IPS-18a (cell line): ENCODE results near the gene DENND2C.

Experiments
- H3K27ac ChIP-seq: one replicate; pipeline ENCODE4 v1.5.1; 2013; ENCODE audit warnings: low read length
- H3K27me3 ChIP-seq: one replicate; pipeline ENCODE4 v1.6.1; 2013; ENCODE audit warnings: mild to moderate bottlenecking, low read length; ENCODE audit not compliant: control insufficient read depth, insufficient read depth
- H3K36me3 ChIP-seq: one replicate; pipeline ENCODE4 v1.6.1; 2013; ENCODE audit warnings: low read depth, low read length; ENCODE audit not compliant: control insufficient read depth
- H3K4me1 ChIP-seq: one replicate; pipeline ENCODE4 v1.6.1; 2013; ENCODE audit warnings: low read depth, low read length; ENCODE audit not compliant: control insufficient read depth
- H3K4me3 ChIP-seq: one replicate; pipeline ENCODE4 v1.5.1; 2013; ENCODE audit warnings: low read length
- H3K9ac ChIP-seq: one replicate; pipeline ENCODE4 v1.6.1; 2013; ENCODE audit warnings: mild to moderate bottlenecking, low read length, moderate library complexity
- H3K9me3 ChIP-seq: one replicate; pipeline ENCODE4 v1.6.1; 2013; ENCODE audit warnings: low read depth, low read length; ENCODE audit not compliant: control insufficient read depth

DENND2C gene

GRCh38 chr1:114632427-114632826 is 37.4 kb downstream of the DENND2C start:
- Histone ChIP-seq H3K4me3 (no peak overlapping the region), H3K27ac (no peak overlapping the region), H3K9ac (no peak overlapping the region), H3K27me3 (no peaks in the 10 kb centered on the region), H3K9me3 (no peaks in the 10 kb centered on the region), H3K36me3 (no peaks in the 10 kb centered on the region), H3K4me1 (no peaks in the 10 kb centered on the region)

GRCh38 chr1:114627107-114627506 is 42.7 kb downstream of the DENND2C start:
- Histone ChIP-seq H3K36me3 (no peaks in the 10 kb centered on the region), H3K4me1 (no peaks in the 10 kb centered on the region), H3K4me3 (no peak overlapping the region), H3K9me3 (no peaks in the 10 kb centered on the region), H3K9ac (no peak overlapping the region), H3K27ac (no peak overlapping the region), H3K27me3 (no peaks in the 10 kb centered on the region)

GRCh38 chr1:114623364-114623763 is 46.5 kb downstream of the DENND2C start:
- Histone ChIP-seq H3K4me1 (no peaks in the 10 kb centered on the region), H3K36me3 (no peaks in the 10 kb centered on the region), H3K9ac (no peak overlapping the region), H3K27ac (no peak overlapping the region), H3K27me3 (no peaks in the 10 kb centered on the region), H3K9me3 (no peaks in the 10 kb centered on the region), H3K4me3 (no peak overlapping the region)

GRCh38 chr1:114620419-114620818 is 49.4 kb downstream of the DENND2C start:
- no peaks in the 10 kb centered on the region for H3K27me3 ChIP-seq
- no peak overlapping the region for H3K27ac ChIP-seq
- H3K36me3 ChIP-seq: no peaks in the 10 kb centered on the region
- no peak overlapping the region for H3K4me3 ChIP-seq
- H3K9me3 ChIP-seq: no peaks in the 10 kb centered on the region
- no peak overlapping the region for H3K9ac ChIP-seq
- no peaks in the 10 kb centered on the region for H3K4me1 ChIP-seq

GRCh38 chr1:114618606-114619005 is 51.2 kb downstream of the DENND2C start:
- no peaks in the 10 kb centered on the region for H3K4me1 ChIP-seq
- H3K9ac ChIP-seq: no peak overlapping the region
- H3K9me3 ChIP-seq: no peaks in the 10 kb centered on the region
- H3K36me3 ChIP-seq: no peaks in the 10 kb centered on the region
- no peaks in the 10 kb centered on the region for H3K27me3 ChIP-seq
- H3K4me3 ChIP-seq: no peak overlapping the region
- H3K27ac ChIP-seq: no peak overlapping the region

GRCh38 chr1:114610546-114611245 is 59.2 kb downstream of the DENND2C start:
- Histone ChIP-seq H3K4me1 (no peaks in the 10 kb centered on the region), H3K4me3 (no peak overlapping the region), H3K27me3 (no peaks in the 10 kb centered on the region), H3K27ac (no peak overlapping the region), H3K9ac (no peak overlapping the region), H3K36me3 (no peaks in the 10 kb centered on the region), H3K9me3 (no peaks in the 10 kb centered on the region)

GRCh38 chr1:114609826-114610225 is 60.0 kb downstream of the DENND2C start:
- no peaks in the 10 kb centered on the region for H3K36me3 ChIP-seq
- no peak overlapping the region for H3K27ac ChIP-seq
- no peaks in the 10 kb centered on the region for H3K27me3 ChIP-seq
- no peak overlapping the region for H3K4me3 ChIP-seq
- H3K9me3 ChIP-seq: no peaks in the 10 kb centered on the region
- no peak overlapping the region for H3K9ac ChIP-seq
- no peaks in the 10 kb centered on the region for H3K4me1 ChIP-seq

- H3K4me3 ChIP-seq: no peak overlapping the region
- no peaks in the 10 kb centered on the region for H3K36me3 ChIP-seq
- no peaks in the 10 kb centered on the region for H3K4me1 ChIP-seq
- no peaks in the 10 kb centered on the region for H3K9me3 ChIP-seq
- no peak overlapping the region for H3K27ac ChIP-seq
- H3K27me3 ChIP-seq: no peaks in the 10 kb centered on the region
- no peak overlapping the region for H3K9ac ChIP-seq
These were observed 60.8 kb downstream of the DENND2C start for GRCh38 chr1:114609026-114609425.

GRCh38 chr1:114607223-114607622 is 62.6 kb downstream of the DENND2C start:
- Histone ChIP-seq H3K9ac (no peak overlapping the region), H3K27me3 (no peaks in the 10 kb centered on the region), H3K9me3 (no peaks in the 10 kb centered on the region), H3K27ac (no peak overlapping the region), H3K36me3 (no peaks in the 10 kb centered on the region), H3K4me3 (no peak overlapping the region), H3K4me1 (no peaks in the 10 kb centered on the region)

- Histone ChIP-seq H3K4me3 (no peak overlapping the region), H3K9me3 (no peaks in the 10 kb centered on the region), H3K4me1 (no peaks in the 10 kb centered on the region), H3K36me3 (no peaks in the 10 kb centered on the region), H3K9ac (no peak overlapping the region), H3K27ac (no peak overlapping the region), H3K27me3 (no peaks in the 10 kb centered on the region)
These were observed 71.9 kb downstream of the DENND2C start for GRCh38 chr1:114597949-114598348.

- Histone ChIP-seq H3K36me3 (no peaks in the 10 kb centered on the region), H3K9me3 (no peaks in the 10 kb centered on the region), H3K4me1 (no peaks in the 10 kb centered on the region), H3K27me3 (no peaks in the 10 kb centered on the region), H3K9ac (no peak overlapping the region), H3K4me3 (no peak overlapping the region), H3K27ac (no peak overlapping the region)
These were observed 74.2 kb downstream of the DENND2C start for GRCh38 chr1:114595602-114596001.

- no peaks in the 10 kb centered on the region for H3K4me1 ChIP-seq
These were observed 75.8 kb downstream of the DENND2C start for GRCh38 chr1:114594046-114594445.

More at GRCh38 chr1:114594046-114594445, 75.8 kb downstream of the DENND2C start:
- H3K27ac ChIP-seq: no peak overlapping the region
- no peaks in the 10 kb centered on the region for H3K36me3 ChIP-seq
- H3K9me3 ChIP-seq: no peaks in the 10 kb centered on the region
- no peak overlapping the region for H3K9ac ChIP-seq
- no peaks in the 10 kb centered on the region for H3K27me3 ChIP-seq
- H3K4me3 ChIP-seq: no peak overlapping the region
